Measurements from ENCODE around the gene SPO11. TPM values are rescaled to one million over a fixed set of nuclear protein-coding genes. Genes with fewer than 3 reads are reported as not detected.

Gene SPO11
- total RNA-seq, 2 experiments from 2014 or later = not detected

DNA sequence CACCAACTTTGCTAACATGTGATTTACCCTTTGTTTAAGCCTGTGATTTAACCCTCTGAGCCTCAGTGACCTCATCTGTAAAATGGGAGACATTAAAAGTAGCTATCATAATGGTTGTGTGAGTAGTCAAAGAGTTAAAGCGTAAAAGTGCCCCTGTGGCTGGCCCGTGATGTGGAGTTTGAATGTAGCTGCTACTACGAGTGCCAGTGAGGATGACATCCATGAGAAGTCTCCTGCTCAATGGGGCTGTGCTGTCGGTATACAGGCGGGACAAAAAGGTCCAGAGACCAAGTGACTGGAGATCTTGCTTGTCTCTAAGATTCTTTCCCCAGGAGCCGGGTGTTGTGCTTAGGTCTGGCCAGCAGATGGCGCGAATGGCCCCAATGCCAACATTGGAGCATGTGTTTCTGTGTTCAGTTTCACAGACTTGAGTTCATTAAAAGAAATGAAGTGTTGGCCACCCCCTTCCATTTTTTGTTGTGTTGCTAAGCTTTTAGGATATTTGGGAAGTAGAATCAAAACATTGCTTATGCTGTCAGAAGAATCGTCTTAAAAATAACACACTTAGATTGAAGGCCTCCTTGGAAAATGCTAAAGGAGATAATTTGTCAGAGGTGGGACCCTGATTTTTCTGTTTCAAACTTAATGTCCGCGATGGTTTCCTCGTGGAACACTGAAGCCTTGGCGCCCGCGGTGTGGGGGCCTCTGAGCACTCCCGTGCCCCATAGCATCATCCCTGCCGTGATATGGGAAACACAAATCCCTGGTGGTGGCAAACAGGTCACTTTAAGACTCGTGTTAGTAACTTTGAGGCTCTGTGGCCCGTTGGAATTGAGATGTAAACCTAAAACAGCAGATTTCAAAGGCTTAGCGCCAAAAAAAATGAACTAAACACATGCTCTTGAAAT, 52.2 kb downstream of the SPO11 start:
- CTCF ChIA-PET = interaction anchor here (0.6 to 5.1 kb wide), 22 partner anchors 8 to 338 kb away, joined by 3 to 41 read pairs (median 4); partner anchors contain the start of gene RBM38
- POLR2A ChIA-PET = interaction anchor here (1.0 to 1.3 kb wide), 2 partner anchors 9 to 10 kb away, joined by 3 to 4 read pairs; partner anchors contain the start of gene RBM38

GRCh38 chr20:57382516-57382915, 52.9 kb downstream of the SPO11 start:
- no peaks in the 10 kb centered on the region for H3K9me3 Mint-ChIP-seq (ENCODE audit: insufficient read depth)
- peaks cover 15% of the 10 kb centered on the region for H3K36me3 Mint-ChIP-seq (ENCODE audit: low read depth)
- H3K27ac Mint-ChIP-seq = no peak overlapping the region
- CTCF ChIA-PET = interaction anchor here (0.6 to 5.1 kb wide), 16 partner anchors 8 to 124 kb away, joined by 3 to 41 read pairs (median 6); partner anchors contain the start of gene RBM38
- DNase-seq (no peak), ATAC-seq (no peak)
- POLR2A ChIA-PET = no interaction called here
- no peaks in the 10 kb centered on the region for H3K27me3 Mint-ChIP-seq (ENCODE audit: low read depth)
- no peak overlapping the region for H3K4me3 Mint-ChIP-seq
- peaks cover 20% of the 10 kb centered on the region for H3K4me1 Mint-ChIP-seq (ENCODE audit: low read depth)

More for the DNA sequence above, 52.2 kb downstream of the SPO11 start:
- Mint-ChIP-seq H3K9me3 (ENCODE audit: insufficient read depth) (no peaks in the 10 kb centered on the region), H3K4me1 (ENCODE audit: low read depth) (peaks cover 20% of the 10 kb centered on the region), H3K27me3 (ENCODE audit: low read depth) (no peaks in the 10 kb centered on the region), H3K36me3 (ENCODE audit: low read depth) (peaks cover 22% of the 10 kb centered on the region), H3K27ac (no peak overlapping the region), H3K4me3 (no peak overlapping the region)
- DNase-seq (peak; percentile 89), ATAC-seq (peak; percentile 84)

DNA sequence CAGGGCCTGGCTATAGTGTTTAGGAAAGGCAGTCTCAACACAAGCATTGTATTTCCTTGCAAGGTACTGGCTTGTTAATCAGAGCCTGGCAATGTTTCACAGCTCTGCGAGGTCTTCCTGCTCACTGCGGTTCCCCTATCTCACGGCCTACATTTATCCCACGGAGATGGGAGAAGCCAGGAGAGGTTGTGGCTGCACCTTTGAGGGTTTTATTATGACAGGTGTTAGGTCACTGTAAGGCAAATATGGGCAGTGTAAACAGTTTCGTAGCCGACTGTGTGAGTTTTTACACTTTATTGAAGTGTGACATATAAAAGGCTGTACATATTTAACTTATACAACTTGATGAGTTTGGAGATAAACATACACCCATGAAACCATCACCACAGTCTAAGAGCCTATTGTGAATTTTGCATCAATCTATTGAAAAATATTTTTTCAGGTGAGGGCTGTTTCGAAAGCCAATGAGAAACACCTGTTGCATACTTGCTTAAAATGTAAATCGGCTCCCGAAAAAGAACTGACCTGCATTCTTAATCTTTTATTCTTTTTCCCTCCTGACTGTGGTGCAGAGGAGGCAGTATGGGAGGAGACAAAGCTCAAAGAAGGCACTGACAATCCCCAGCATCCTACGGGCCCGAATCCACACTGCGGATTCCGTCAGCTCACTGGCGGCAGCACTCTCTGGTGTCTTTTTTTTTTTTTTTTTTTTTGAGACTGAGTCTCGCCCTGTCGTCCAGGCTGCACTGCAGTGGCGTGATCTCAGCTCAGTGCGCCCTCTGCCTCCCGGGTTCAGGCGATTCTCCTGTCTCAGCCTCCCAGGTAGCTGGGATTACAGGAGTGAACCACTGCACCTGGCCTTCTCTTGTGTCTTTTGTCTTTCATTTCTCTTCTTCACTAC, 54.1 kb downstream of the SPO11 start:
- Mint-ChIP-seq H3K9me3 (ENCODE audit: insufficient read depth) (no peaks in the 10 kb centered on the region), H3K27ac (no peak overlapping the region), H3K4me1 (ENCODE audit: low read depth) (peaks cover 22% of the 10 kb centered on the region), H3K27me3 (ENCODE audit: low read depth) (no peaks in the 10 kb centered on the region), H3K4me3 (no peak overlapping the region), H3K36me3 (ENCODE audit: low read depth) (peaks cover 7% of the 10 kb centered on the region)
- DNase-seq = no peak
- ChIA-PET POLR2A (no interaction called here), CTCF (interaction anchor here (1.1 to 3.8 kb wide), 6 partner anchors 9 to 211 kb away, joined by 3 to 17 read pairs (median 5); no protein-coding TSS in a partner anchor)
- no peak for ATAC-seq

DNA sequence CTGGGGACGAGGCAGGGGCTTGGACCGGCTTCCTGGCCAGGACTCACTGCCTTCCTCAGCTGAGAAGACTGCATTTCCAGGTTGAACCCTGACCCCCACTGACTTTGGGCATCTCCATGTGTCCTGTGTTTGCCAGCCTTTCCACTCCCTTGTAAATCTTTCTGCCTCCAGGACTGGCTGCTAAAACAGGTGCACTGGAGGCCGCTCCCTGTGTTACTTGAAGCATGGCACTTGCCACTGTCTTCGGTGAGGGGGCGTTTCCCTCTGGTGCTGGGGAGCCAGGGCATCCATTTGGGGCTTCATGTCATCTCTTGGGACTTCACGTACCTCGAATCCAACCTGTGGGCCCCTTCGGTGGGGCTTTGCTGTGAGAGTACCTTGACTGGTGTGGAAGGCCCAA, 54.9 kb downstream of the SPO11 start:
- ChIA-PET POLR2A (interaction anchor here (1.3 kb wide), 1 partner anchor 14 kb away, joined by 5 read pairs; no protein-coding TSS in a partner anchor), CTCF (interaction anchor here (1.7 kb wide), 1 partner anchor 14 kb away, joined by 5 read pairs; no protein-coding TSS in a partner anchor)

GRCh38 chr20:57384953-57385761, 55.6 kb downstream of the SPO11 start:
- Mint-ChIP-seq H3K36me3 (ENCODE audit: low read depth) (peaks cover 2% of the 10 kb centered on the region), H3K4me3 (no peak overlapping the region), H3K27me3 (ENCODE audit: low read depth) (no peaks in the 10 kb centered on the region), H3K4me1 (ENCODE audit: low read depth) (peaks cover 32% of the 10 kb centered on the region), H3K27ac (no peak overlapping the region), H3K9me3 (ENCODE audit: insufficient read depth) (no peaks in the 10 kb centered on the region)
- DNase-seq (no peak), ATAC-seq (no peak)
- ChIA-PET CTCF (interaction anchor here (0.7 to 1.7 kb wide), 3 partner anchors 13 to 113 kb away, joined by 3 to 5 read pairs (median 4); no protein-coding TSS in a partner anchor), POLR2A (interaction anchor here (1.3 kb wide), 1 partner anchor 13 kb away, joined by 5 read pairs; no protein-coding TSS in a partner anchor)

More for the DNA sequence above, 54.9 kb downstream of the SPO11 start:
- no peak overlapping the region for H3K4me3 Mint-ChIP-seq
- H3K27me3 Mint-ChIP-seq (ENCODE audit: low read depth) = no peaks in the 10 kb centered on the region
- no peak overlapping the region for H3K27ac Mint-ChIP-seq
- no peaks in the 10 kb centered on the region for H3K9me3 Mint-ChIP-seq (ENCODE audit: insufficient read depth)
- peaks cover 26% of the 10 kb centered on the region for H3K4me1 Mint-ChIP-seq (ENCODE audit: low read depth)
- DNase-seq = no peak
- H3K36me3 Mint-ChIP-seq (ENCODE audit: low read depth) = peaks cover 4% of the 10 kb centered on the region
- no peak for ATAC-seq

DNA sequence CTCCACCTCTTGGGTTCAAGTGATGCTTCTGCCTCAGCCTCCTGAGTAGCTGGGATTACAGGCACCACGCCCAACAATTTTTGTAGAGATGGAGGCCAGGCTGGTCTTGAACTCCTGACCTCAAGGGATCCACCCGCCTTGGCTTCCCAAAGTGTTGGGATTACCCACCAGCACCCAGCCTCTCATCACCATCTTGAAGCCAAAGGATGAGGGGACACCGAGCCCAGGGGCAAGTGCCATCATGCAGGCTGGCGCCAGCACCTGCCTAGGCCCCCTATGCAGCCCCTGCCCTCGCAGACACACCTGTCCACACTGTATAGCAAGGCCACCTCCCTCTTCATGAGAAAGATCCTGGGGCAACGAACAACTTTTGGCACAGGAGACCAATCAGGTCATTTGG, 56.3 kb downstream of the SPO11 start:
- POLR2A ChIA-PET = interaction anchor here (1.3 kb wide), 1 partner anchor 12 kb away, joined by 5 read pairs; no protein-coding TSS in a partner anchor
- DNase-seq (no peak), ATAC-seq (no peak)
- Mint-ChIP-seq H3K4me1 (ENCODE audit: low read depth) (peaks cover 38% of the 10 kb centered on the region), H3K9me3 (ENCODE audit: insufficient read depth) (no peaks in the 10 kb centered on the region), H3K27me3 (ENCODE audit: low read depth) (no peaks in the 10 kb centered on the region), H3K4me3 (no peak overlapping the region), H3K36me3 (ENCODE audit: low read depth) (peaks cover 2% of the 10 kb centered on the region), H3K27ac (no peak overlapping the region)
- CTCF ChIA-PET = interaction anchor here (0.7 to 1.7 kb wide), 3 partner anchors 12 to 112 kb away, joined by 3 to 5 read pairs (median 4); no protein-coding TSS in a partner anchor

GRCh38 chr20:57386762-57387161, 57.2 kb downstream of the SPO11 start:
- Mint-ChIP-seq H3K36me3 (ENCODE audit: low read depth) (peaks cover 2% of the 10 kb centered on the region), H3K4me1 (ENCODE audit: low read depth) (peaks cover 37% of the 10 kb centered on the region), H3K27me3 (ENCODE audit: low read depth) (no peaks in the 10 kb centered on the region), H3K27ac (no peak overlapping the region), H3K9me3 (ENCODE audit: insufficient read depth) (no peaks in the 10 kb centered on the region), H3K4me3 (no peak overlapping the region)
- ATAC-seq (no peak), DNase-seq (no peak)
- POLR2A ChIA-PET = no interaction called here
- CTCF ChIA-PET = interaction anchor here (0.9 to 1.5 kb wide), 2 partner anchors 14 to 111 kb away, joined by 3 to 4 read pairs; no protein-coding TSS in a partner anchor

DNA sequence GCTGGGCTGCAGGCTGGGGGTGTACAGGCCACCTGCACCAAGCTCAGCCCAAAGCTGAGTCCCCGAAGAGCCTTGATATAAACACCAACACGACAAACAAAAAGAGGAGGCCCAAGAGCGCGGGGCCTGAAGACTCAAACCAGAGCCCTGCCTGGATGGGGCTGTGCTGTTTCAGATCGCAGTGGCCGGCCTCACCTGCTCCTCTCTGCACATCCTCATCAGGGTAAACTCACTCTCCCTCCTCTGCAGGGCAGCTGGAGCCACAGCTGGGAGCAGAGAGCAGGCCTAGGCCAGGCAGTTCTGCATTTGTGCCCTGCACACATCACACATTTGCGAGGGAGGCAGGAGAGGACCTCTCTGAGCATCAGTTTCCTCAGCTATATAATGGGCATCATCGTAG, 57.9 kb downstream of the SPO11 start:
- H3K9me3 Mint-ChIP-seq (ENCODE audit: insufficient read depth) = no peaks in the 10 kb centered on the region
- ATAC-seq (no peak), DNase-seq (no peak)
- no peak overlapping the region for H3K4me3 Mint-ChIP-seq
- H3K4me1 Mint-ChIP-seq (ENCODE audit: low read depth) = peaks cover 30% of the 10 kb centered on the region
- no peak overlapping the region for H3K27ac Mint-ChIP-seq
- peaks cover 4% of the 10 kb centered on the region for H3K36me3 Mint-ChIP-seq (ENCODE audit: low read depth)
- ChIA-PET CTCF (interaction anchor here (0.9 to 1.5 kb wide), 3 partner anchors 13 to 111 kb away, joined by 3 to 4 read pairs (median 3); no protein-coding TSS in a partner anchor), POLR2A (no interaction called here)
- H3K27me3 Mint-ChIP-seq (ENCODE audit: low read depth) = no peaks in the 10 kb centered on the region

- DNase-seq = no peak
- no peak overlapping the region for H3K4me3 Mint-ChIP-seq
- ChIA-PET CTCF (interaction anchor here (0.6 to 1.5 kb wide), 4 partner anchors 8 to 110 kb away, joined by 3 to 4 read pairs (median 3); no protein-coding TSS in a partner anchor), POLR2A (no interaction called here)
- H3K27me3 Mint-ChIP-seq (ENCODE audit: low read depth) = no peaks in the 10 kb centered on the region
- no peak overlapping the region for H3K27ac Mint-ChIP-seq
- H3K4me1 Mint-ChIP-seq (ENCODE audit: low read depth) = peaks cover 28% of the 10 kb centered on the region
- no peaks in the 10 kb centered on the region for H3K9me3 Mint-ChIP-seq (ENCODE audit: insufficient read depth)
- peaks cover 7% of the 10 kb centered on the region for H3K36me3 Mint-ChIP-seq (ENCODE audit: low read depth)
- no peak for ATAC-seq
These were observed 58.4 kb downstream of the SPO11 start for GRCh38 chr20:57387945-57388371.

- ATAC-seq (no peak), DNase-seq (peak; percentile 60)
- Mint-ChIP-seq H3K4me1 (ENCODE audit: low read depth) (peaks cover 34% of the 10 kb centered on the region), H3K9me3 (ENCODE audit: insufficient read depth) (no peaks in the 10 kb centered on the region), H3K27ac (peak overlapping the region; percentile 90), H3K27me3 (ENCODE audit: low read depth) (no peaks in the 10 kb centered on the region), H3K4me3 (peak overlapping the region; percentile 79), H3K36me3 (ENCODE audit: low read depth) (peaks cover 19% of the 10 kb centered on the region)
- POLR2A ChIA-PET = interaction anchor here (0.7 to 2.6 kb wide), 3 partner anchors 10 to 231 kb away, joined by 3 to 18 read pairs (median 8); partner anchors contain the start of gene ZBP1
- CTCF ChIA-PET = interaction anchor here (0.8 to 2.5 kb wide), 12 partner anchors 8 to 984 kb away, joined by 3 to 20 read pairs (median 5); no protein-coding TSS in a partner anchor
These were observed 59.5 kb downstream of the SPO11 start for GRCh38 chr20:57388953-57389694.

All from activated CD8-positive, alpha-beta T cell treated with anti-CD3 and anti-CD28 coated beads, Interleukin-2, amount 10 ng/mL, durations not matched to agents 7 days and 5 days (primary cell).